CD4-positive, alpha-beta T cell (primary cell): ENCODE measurements around the gene ADCYAP1R1. TPM values are rescaled to one million over a fixed set of nuclear protein-coding genes. Genes with fewer than 3 reads are reported as not detected.

ENCODE experiments used
- ATAC-seq: fragments of 200-7000 bp; cut with Tn5 transposase; one replicate; pipeline ENCODE4 v1.10.0; 2022; ENCODE audit warnings: mild to moderate bottlenecking; ENCODE audit not compliant: poor library complexity
- CTCF ChIA-PET: fragments of 350-600 bp; sonication (Branson Sonifier 250); formaldehyde crosslinking; loops from one replicate; lab custom pipeline; 2021; ENCODE audit warnings: antibody characterized with exemption, inconsistent platforms; lab: Charles Lee
- POLR2A ChIA-PET: fragments of 350-600 bp; sonication (Branson Sonifier 250); formaldehyde crosslinking; loops from one replicate; lab custom pipeline; 2021; ENCODE audit warnings: antibody characterized with exemption, inconsistent platforms; lab: Charles Lee
- DNase-seq, 14 experiments: peaks; one replicate each; pipeline ENCODE4 v3.0.0-alpha.2; 2013 to 2020; ENCODE audit warnings: mixed read lengths in 2 of 14
- H3K27ac ChIP-seq, 2 donors: one replicate each; pipeline versions ENCODE4 v1.5.1 to v1.7.0; 2013; ENCODE audit warnings: low read length in 2 of 2, low read depth in 1 of 2, mild to moderate bottlenecking in 1 of 2
- H3K27me3 ChIP-seq, 2 experiments: 1 replicate in 1 of 2; 2 replicates in 1 of 2; pipeline versions ENCODE4 v1.6.1 to v1.7.0; 2013; ENCODE audit warnings: low read length in 2 of 2, control low read depth in 1 of 2, mild to moderate bottlenecking in 1 of 2, moderate library complexity in 1 of 2; ENCODE audit not compliant: insufficient read depth in 2 of 2, control insufficient read depth in 1 of 2
- H3K36me3 ChIP-seq: one replicate; pipeline ENCODE4 v1.6.1; 2013; ENCODE audit warnings: low read length, control low read depth; ENCODE audit not compliant: insufficient read depth
- H3K4me1 ChIP-seq: one replicate; pipeline ENCODE4 v1.6.1; 2013; ENCODE audit warnings: low read length, control low read depth; ENCODE audit not compliant: insufficient read depth
- H3K4me3 ChIP-seq: one replicate; pipeline ENCODE4 v1.5.1; 2013; ENCODE audit warnings: mild to moderate bottlenecking, low read length, moderate library complexity
- H3K9me3 ChIP-seq, 2 experiments: 1 replicate in 1 of 2; 2 replicates in 1 of 2; pipeline versions ENCODE4 v1.6.1 to v1.7.0; 2013; ENCODE audit warnings: low read length in 2 of 2, mild to moderate bottlenecking in 2 of 2, control low read depth in 1 of 2, moderate library complexity in 1 of 2; ENCODE audit not compliant: control insufficient read depth in 1 of 2, insufficient read depth in 1 of 2
- H3K27ac Mint-ChIP-seq: one replicate; pipeline ENCODE4 v1.8.0; 2020; ENCODE audit warnings: mixed read lengths
- H3K27me3 Mint-ChIP-seq: one replicate; pipeline ENCODE4 v1.8.0; 2021; ENCODE audit warnings: mixed read lengths
- H3K36me3 Mint-ChIP-seq: one replicate; pipeline ENCODE4 v1.8.0; 2021; ENCODE audit warnings: low read depth, mixed read lengths
- H3K4me1 Mint-ChIP-seq: one replicate; pipeline ENCODE4 v1.8.0; 2021; ENCODE audit warnings: low read depth, mixed read lengths
- H3K4me3 Mint-ChIP-seq: one replicate; pipeline ENCODE4 v1.8.0; 2020; ENCODE audit warnings: mild to moderate bottlenecking, mixed read lengths
- H3K9me3 Mint-ChIP-seq: one replicate; pipeline ENCODE4 v1.8.0; 2020; ENCODE audit warnings: mixed read lengths
- intact Hi-C, 2 experiments: fragments of 100-400 bp; cut with DNase I in 1 of 2; cut with micrococcal nuclease in 1 of 2; formaldehyde crosslinking; loops; one replicate each; pipeline versions ENCODE4 v1.15.1 to v1.9.0; 2023 to 2025; cut with DNase I, micrococcal nuclease
- total RNA-seq, 174 experiments: library from RNA in 2 of 174; stranded (reverse) in 2 of 174; gene quantifications; one replicate each; pipeline ENCODE4 v1.2.3 and lab custom pipeline; 2021 to 2026
- TF ChIP-seq, protein P1 (sequence below): fragments of 200-600 bp; IDR thresholded peaks from one replicate; pipeline ENCODE4 v1.8.0; 2022; ENCODE audit warnings: antibody characterized with exemption, mild to moderate bottlenecking

ADCYAP1R1 gene
- total RNA-seq, 2 experiments from 2014 or later, result not detected

DNA sequence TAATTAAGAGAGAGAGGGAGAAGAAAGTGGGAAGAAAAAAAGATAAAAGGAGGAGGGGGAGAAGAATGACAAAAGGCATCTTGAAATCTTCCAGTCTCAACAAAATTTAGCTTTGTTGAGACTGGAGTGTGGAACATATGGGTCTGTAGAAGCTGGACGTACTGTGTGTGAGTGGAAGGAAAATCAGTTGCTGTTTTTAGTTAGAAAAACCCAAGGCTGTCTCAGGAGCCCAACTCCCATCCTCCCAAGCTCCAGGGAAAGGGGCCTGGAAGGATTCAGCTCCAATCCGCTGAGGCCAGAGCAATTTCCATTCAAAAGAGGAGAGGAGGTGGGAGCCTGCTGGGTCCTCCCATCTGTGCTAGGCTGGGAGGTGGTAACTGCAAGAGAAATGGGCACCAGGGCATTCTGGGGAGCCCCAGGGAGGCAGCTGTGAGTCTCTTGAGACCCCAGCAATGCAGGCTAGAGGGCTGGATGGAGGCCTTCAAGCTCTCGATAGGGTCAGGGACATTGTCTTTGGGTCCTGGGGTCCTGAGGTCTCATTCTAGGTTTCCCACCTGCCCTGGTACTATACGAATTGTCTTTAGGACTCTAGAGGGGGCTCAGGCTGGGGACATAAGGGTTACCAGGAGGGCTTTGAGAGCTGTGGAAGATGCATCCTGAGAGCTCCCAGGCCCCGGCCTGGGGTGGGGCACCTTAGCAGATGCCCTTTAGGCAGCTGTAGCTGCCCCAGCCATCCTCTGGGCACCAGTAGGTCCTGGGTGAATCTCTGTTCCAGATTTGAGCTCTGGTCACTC lies 21.4 kb downstream of the ADCYAP1R1 start:
- intact Hi-C loops, result no loop called here
- no peak overlapping the region for H3K4me3 Mint-ChIP-seq
- DNase-seq (no peak), ATAC-seq (no peak)
- CTCF ChIA-PET, result no interaction called here
- Histone ChIP-seq H3K27ac (no peak overlapping the region), H3K4me3 (no peak overlapping the region), H3K27me3 (no peaks in the 10 kb centered on the region), H3K36me3 (no peaks in the 10 kb centered on the region), H3K9me3 (peaks cover 0 to 8% of the 10 kb centered on the region in 2 experiments), H3K4me1 (no peaks in the 10 kb centered on the region)
- POLR2A ChIA-PET, result no interaction called here
- no peaks in the 10 kb centered on the region for H3K36me3 Mint-ChIP-seq
- H3K27ac Mint-ChIP-seq, result no peak overlapping the region
- H3K27me3 Mint-ChIP-seq, result peaks cover 6% of the 10 kb centered on the region
- H3K9me3 Mint-ChIP-seq, result no peaks in the 10 kb centered on the region
- TF ChIP-seq, protein P1, sequence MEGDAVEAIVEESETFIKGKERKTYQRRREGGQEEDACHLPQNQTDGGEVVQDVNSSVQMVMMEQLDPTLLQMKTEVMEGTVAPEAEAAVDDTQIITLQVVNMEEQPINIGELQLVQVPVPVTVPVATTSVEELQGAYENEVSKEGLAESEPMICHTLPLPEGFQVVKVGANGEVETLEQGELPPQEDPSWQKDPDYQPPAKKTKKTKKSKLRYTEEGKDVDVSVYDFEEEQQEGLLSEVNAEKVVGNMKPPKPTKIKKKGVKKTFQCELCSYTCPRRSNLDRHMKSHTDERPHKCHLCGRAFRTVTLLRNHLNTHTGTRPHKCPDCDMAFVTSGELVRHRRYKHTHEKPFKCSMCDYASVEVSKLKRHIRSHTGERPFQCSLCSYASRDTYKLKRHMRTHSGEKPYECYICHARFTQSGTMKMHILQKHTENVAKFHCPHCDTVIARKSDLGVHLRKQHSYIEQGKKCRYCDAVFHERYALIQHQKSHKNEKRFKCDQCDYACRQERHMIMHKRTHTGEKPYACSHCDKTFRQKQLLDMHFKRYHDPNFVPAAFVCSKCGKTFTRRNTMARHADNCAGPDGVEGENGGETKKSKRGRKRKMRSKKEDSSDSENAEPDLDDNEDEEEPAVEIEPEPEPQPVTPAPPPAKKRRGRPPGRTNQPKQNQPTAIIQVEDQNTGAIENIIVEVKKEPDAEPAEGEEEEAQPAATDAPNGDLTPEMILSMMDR, result no peak
- no peaks in the 10 kb centered on the region for H3K4me1 Mint-ChIP-seq

DNA sequence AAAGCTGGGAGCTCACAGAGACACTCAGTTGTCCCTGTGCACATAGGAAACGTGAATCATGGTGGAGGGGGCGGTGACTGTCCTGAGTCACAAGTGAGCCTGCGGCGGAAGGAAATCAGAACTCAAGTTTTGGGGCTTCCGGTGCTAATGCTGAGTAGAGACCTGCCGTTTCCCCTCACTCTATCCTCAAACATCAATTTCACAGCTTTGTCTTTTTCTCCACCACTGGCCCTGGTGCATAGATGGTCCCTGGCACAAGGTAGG lies 21.9 kb downstream of the ADCYAP1R1 start:
- Histone ChIP-seq H3K27me3 (no peaks in the 10 kb centered on the region), H3K27ac (no peak overlapping the region), H3K4me1 (no peaks in the 10 kb centered on the region), H3K9me3 (peaks cover 0 to 11% of the 10 kb centered on the region in 2 experiments), H3K36me3 (no peaks in the 10 kb centered on the region), H3K4me3 (no peak overlapping the region)
- TF ChIP-seq, protein P1, result no peak
- ATAC-seq, result no peak
- Mint-ChIP-seq H3K4me1 (no peaks in the 10 kb centered on the region), H3K27ac (no peak overlapping the region), H3K36me3 (no peaks in the 10 kb centered on the region), H3K27me3 (peaks cover 7% of the 10 kb centered on the region), H3K4me3 (no peak overlapping the region), H3K9me3 (no peaks in the 10 kb centered on the region)
- intact Hi-C loops, result no loop called here
- ChIA-PET POLR2A (no interaction called here), CTCF (no interaction called here)
- DNase-seq, result no peak

DNA sequence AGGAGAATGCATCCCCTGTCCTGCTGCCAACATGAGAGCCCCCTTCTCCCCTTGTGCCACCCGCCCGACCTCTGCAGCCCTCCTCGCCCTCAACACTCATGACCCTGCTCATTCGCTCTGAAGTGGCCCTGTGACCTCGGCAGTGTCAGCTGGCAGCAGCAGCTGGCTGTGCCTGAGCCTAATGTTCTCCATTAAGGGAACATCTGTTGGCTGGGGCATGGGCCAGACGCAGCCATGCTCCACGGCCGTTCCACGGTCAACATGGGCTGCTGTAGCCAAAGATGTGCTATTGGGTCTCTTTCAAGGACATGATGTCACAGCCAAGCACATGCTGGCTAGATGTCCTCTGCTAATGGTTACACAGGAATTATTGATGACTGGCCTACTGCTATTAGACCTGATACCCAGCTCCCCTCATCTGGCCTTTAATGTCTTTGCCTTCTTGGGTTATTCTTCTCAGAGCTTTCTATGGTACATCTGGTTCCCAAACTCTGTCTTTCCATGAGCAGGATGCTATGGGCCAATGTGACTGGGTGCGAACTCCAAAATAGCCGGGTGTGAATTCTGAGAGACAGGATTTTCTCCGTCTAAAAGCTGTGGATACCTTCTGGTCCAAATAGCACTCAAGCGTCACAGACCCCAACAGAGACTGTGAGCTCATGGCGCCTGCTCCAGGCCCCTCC lies 22.4 kb downstream of the ADCYAP1R1 start:
- peaks cover 12% of the 10 kb centered on the region for H3K27me3 Mint-ChIP-seq

More for the DNA sequence above, 22.4 kb downstream of the ADCYAP1R1 start:
- no peaks in the 10 kb centered on the region for H3K27me3 ChIP-seq
- H3K4me1 ChIP-seq, result no peaks in the 10 kb centered on the region
- peaks cover 0 to 11% of the 10 kb centered on the region in 2 experiments for H3K9me3 ChIP-seq
- TF ChIP-seq, protein P1, result no peak
- ATAC-seq (no peak), DNase-seq (no peak)
- Mint-ChIP-seq H3K27ac (no peak overlapping the region), H3K4me1 (no peaks in the 10 kb centered on the region), H3K9me3 (no peaks in the 10 kb centered on the region), H3K36me3 (no peaks in the 10 kb centered on the region), H3K4me3 (no peak overlapping the region)
- intact Hi-C loops, result no loop called here
- no peaks in the 10 kb centered on the region for H3K36me3 ChIP-seq
- H3K27ac ChIP-seq, result no peak overlapping the region
- ChIA-PET POLR2A (no interaction called here), CTCF (no interaction called here)
- no peak overlapping the region for H3K4me3 ChIP-seq
